Measurements from ENCODE around the gene NCOR1. TPM values are rescaled to one million over a fixed set of nuclear protein-coding genes. Genes with fewer than 3 reads are reported as not detected.
"Not testable (repeated sequence)": the region's sequence is repeated elsewhere in the genome, so short reads cannot be mapped to it uniquely, and the experiment has no call there.

NCOR1 gene
- total RNA-seq, 1 experiment from 2014 or later, result 95.2 TPM

- not testable (repeated sequence) for H3K9ac ChIP-seq (ENCODE audit: low read length); H3K36me3 ChIP-seq (ENCODE audit: insufficient read depth, low read length); H3K9me2 ChIP-seq (replicated peaks; ENCODE audit: insufficient read depth, low read length); H4K20me1 ChIP-seq (ENCODE audit: insufficient read depth, low read depth, low read length); H3K4me2 ChIP-seq (ENCODE audit: low read depth, low read length, poor library complexity, severe bottlenecking); H3K27me3 ChIP-seq (ENCODE audit: low read length); H3K27ac ChIP-seq (ENCODE audit: low read length); H3K4me3 ChIP-seq (ENCODE audit: low read length); H3K4me1 ChIP-seq (ENCODE audit: low read length); DNase-seq; H2AFZ ChIP-seq (ENCODE audit: low read length); H3K9me3 ChIP-seq (ENCODE audit: low read length)
- H3K79me2 ChIP-seq (ENCODE audit: low read length), result peaks cover 64% of the 10 kb centered on the region
Measured at GRCh38 chr17:16229912-16230561, 14.7 kb upstream of the NCOR1 start.

- Histone ChIP-seq H3K79me2 (ENCODE audit: low read length) (peaks cover 87% of the 10 kb centered on the region), H3K36me3 (ENCODE audit: insufficient read depth, low read length) (0 out of 2 replicates have a peak, but pooled peaks cover 4% of the 10 kb centered on the region), H4K20me1 (ENCODE audit: insufficient read depth, low read depth, low read length) (no peaks in the 10 kb centered on the region), H3K9ac (ENCODE audit: low read length) (no peak overlapping the region), H3K9me3 (ENCODE audit: low read length) (no peaks in the 10 kb centered on the region), H3K9me2 (replicated peaks; ENCODE audit: insufficient read depth, low read length) (no peaks in the 10 kb centered on the region), H3K27me3 (ENCODE audit: low read length) (no peaks in the 10 kb centered on the region), H2AFZ (ENCODE audit: low read length) (no peak overlapping the region), H3K27ac (ENCODE audit: low read length) (peak overlapping the region; percentile 32; the same call in 1 of the 2 replicates), H3K4me1 (ENCODE audit: low read length) (peaks cover 23% of the 10 kb centered on the region), H3K4me2 (ENCODE audit: low read depth, low read length, poor library complexity, severe bottlenecking) (peak overlapping the region; percentile 19), H3K4me3 (ENCODE audit: low read length) (no peak overlapping the region)
- no peak for DNase-seq
Measured at GRCh38 chr17:16222406-16222805, 7.1 kb upstream of the NCOR1 start.

- H3K9ac ChIP-seq (ENCODE audit: low read length), result peak within 1 kb of the TSS; percentile 97
- H3K4me1 ChIP-seq (ENCODE audit: low read length), result peaks cover 45% of the 10 kb centered on the region
- 0 out of 2 replicates have a peak, but pooled peaks cover 4% of the 10 kb centered on the region for H3K36me3 ChIP-seq (ENCODE audit: insufficient read depth, low read length)
- H3K4me3 ChIP-seq (ENCODE audit: low read length), result peak within 1 kb of the TSS; percentile 89
- no peaks in the 10 kb centered on the region for H3K27me3 ChIP-seq (ENCODE audit: low read length)
- H3K9me3 ChIP-seq (ENCODE audit: low read length), result no peaks in the 10 kb centered on the region
- H2AFZ ChIP-seq (ENCODE audit: low read length), result peak within 1 kb of the TSS; percentile 91
- H3K4me2 ChIP-seq (ENCODE audit: low read depth, low read length, poor library complexity, severe bottlenecking), result peak within 1 kb of the TSS; percentile 94
- peak within 1 kb of the TSS; percentile 90 for H3K27ac ChIP-seq (ENCODE audit: low read length)
- H3K9me2 ChIP-seq (replicated peaks; ENCODE audit: insufficient read depth, low read length), result no peaks in the 10 kb centered on the region
- H3K79me2 ChIP-seq (ENCODE audit: low read length), result peaks cover 91% of the 10 kb centered on the region
- peak; percentile 96 for DNase-seq
- peaks cover 11% of the 10 kb centered on the region; the same call in 1 of the 2 replicates for H4K20me1 ChIP-seq (ENCODE audit: insufficient read depth, low read depth, low read length)
Measured at GRCh38 chr17:16217002-16217635, 1.8 kb upstream of the NCOR1 start, which contains the start of gene PIGL. TSS of gene PIGL (plus strand) at chr17:16217210. CDS start at chr17:16217227, 17 bp downstream.

- not testable (repeated sequence) for DNase-seq; H3K9me2 ChIP-seq (replicated peaks; ENCODE audit: insufficient read depth, low read length); H3K36me3 ChIP-seq (ENCODE audit: insufficient read depth, low read length); H3K27me3 ChIP-seq (ENCODE audit: low read length); H3K9me3 ChIP-seq (ENCODE audit: low read length)
- peak overlapping the region; percentile 90 for H3K27ac ChIP-seq (ENCODE audit: low read length)
- peaks cover 92% of the 10 kb centered on the region for H3K79me2 ChIP-seq (ENCODE audit: low read length)
- H2AFZ ChIP-seq (ENCODE audit: low read length), result peak overlapping the region; percentile 91
- peaks cover 38% of the 10 kb centered on the region for H3K4me1 ChIP-seq (ENCODE audit: low read length)
- H3K4me2 ChIP-seq (ENCODE audit: low read depth, low read length, poor library complexity, severe bottlenecking), result peak overlapping the region; percentile 94
- H3K4me3 ChIP-seq (ENCODE audit: low read length), result peak overlapping the region; percentile 89
- peaks cover 11% of the 10 kb centered on the region; the same call in 1 of the 2 replicates for H4K20me1 ChIP-seq (ENCODE audit: insufficient read depth, low read depth, low read length)
- peak overlapping the region; percentile 97 for H3K9ac ChIP-seq (ENCODE audit: low read length)
Measured at GRCh38 chr17:16216341-16217001, 1.1 kb upstream of the NCOR1 start.

DNA sequence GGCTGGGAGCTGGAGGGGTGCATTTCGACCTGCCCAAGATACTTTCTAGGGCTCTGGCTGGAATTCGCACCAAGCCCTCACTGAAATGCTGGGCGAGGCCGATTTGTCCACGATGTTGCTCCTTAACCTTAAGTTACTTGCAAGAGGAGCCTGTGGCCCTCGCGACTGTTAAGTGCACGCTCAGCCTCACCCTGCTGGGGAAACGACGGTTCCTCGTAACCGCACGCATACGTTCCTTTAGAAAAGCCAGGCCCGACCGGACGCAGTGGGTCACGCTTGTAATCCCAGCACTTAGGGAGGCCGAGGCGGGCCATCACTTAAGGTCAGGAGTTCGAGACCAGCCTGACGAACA is 607 bp upstream of the NCOR1 start:
- DNase-seq, result peak; percentile 86
- peak overlapping the region; percentile 90 for H3K27ac ChIP-seq (ENCODE audit: low read length)
- no peaks in the 10 kb centered on the region for H3K27me3 ChIP-seq (ENCODE audit: low read length)
- H3K36me3 ChIP-seq (ENCODE audit: insufficient read depth, low read length), result 0 out of 2 replicates have a peak, but pooled peaks cover 4% of the 10 kb centered on the region
- peaks cover 35% of the 10 kb centered on the region for H3K4me1 ChIP-seq (ENCODE audit: low read length)
- no peaks in the 10 kb centered on the region for H3K9me2 ChIP-seq (replicated peaks; ENCODE audit: insufficient read depth, low read length)
- H3K4me3 ChIP-seq (ENCODE audit: low read length), result peak overlapping the region; percentile 89
- peak overlapping the region; percentile 81; the same call in 1 of the 2 replicates for H2AFZ ChIP-seq (ENCODE audit: low read length)
- H3K9me3 ChIP-seq (ENCODE audit: low read length), result no peaks in the 10 kb centered on the region
- H3K4me2 ChIP-seq (ENCODE audit: low read depth, low read length, poor library complexity, severe bottlenecking), result peak overlapping the region; percentile 94
- peak overlapping the region; percentile 97 for H3K9ac ChIP-seq (ENCODE audit: low read length)
- H3K79me2 ChIP-seq (ENCODE audit: low read length), result peaks cover 94% of the 10 kb centered on the region
- peaks cover 11% of the 10 kb centered on the region; the same call in 1 of the 2 replicates for H4K20me1 ChIP-seq (ENCODE audit: insufficient read depth, low read depth, low read length)

DNA sequence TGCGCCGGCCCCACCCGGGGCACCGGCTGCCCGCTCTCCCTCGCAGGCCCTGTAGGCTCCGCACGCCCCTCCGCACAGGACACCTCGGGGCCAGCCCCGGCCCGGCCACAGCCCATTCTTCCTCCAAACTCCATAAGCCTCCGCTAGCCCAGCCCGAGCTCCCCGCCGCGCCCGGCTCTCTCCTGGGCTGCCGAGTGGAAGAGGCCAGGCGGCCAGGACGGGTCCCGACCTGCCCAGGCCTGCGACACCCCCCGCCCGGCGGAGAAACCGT is 397 bp downstream of the NCOR1 start:
- Histone ChIP-seq H3K4me3 (ENCODE audit: low read length) (peak overlapping the region; percentile 89), H3K27ac (ENCODE audit: low read length) (peak overlapping the region; percentile 90), H3K9me2 (replicated peaks; ENCODE audit: insufficient read depth, low read length) (no peaks in the 10 kb centered on the region), H4K20me1 (ENCODE audit: insufficient read depth, low read depth, low read length) (peaks cover 14% of the 10 kb centered on the region), H3K79me2 (ENCODE audit: low read length) (peaks cover 96% of the 10 kb centered on the region), H3K27me3 (ENCODE audit: low read length) (no peaks in the 10 kb centered on the region), H3K36me3 (ENCODE audit: insufficient read depth, low read length) (0 out of 2 replicates have a peak, but pooled peaks cover 4% of the 10 kb centered on the region), H3K9me3 (ENCODE audit: low read length) (no peaks in the 10 kb centered on the region), H3K9ac (ENCODE audit: low read length) (peak overlapping the region; percentile 97), H3K4me1 (ENCODE audit: low read length) (peaks cover 35% of the 10 kb centered on the region), H2AFZ (ENCODE audit: low read length) (peak overlapping the region; percentile 82; the same call in 1 of the 2 replicates), H3K4me2 (ENCODE audit: low read depth, low read length, poor library complexity, severe bottlenecking) (peak overlapping the region; percentile 94)
- no peak for DNase-seq

GRCh38 chr17:16214190-16215001 is 938 bp downstream of the NCOR1 start:
- H3K27ac ChIP-seq (ENCODE audit: low read length), result peak overlapping the region; percentile 90
- peak overlapping the region; percentile 82; the same call in 1 of the 2 replicates for H2AFZ ChIP-seq (ENCODE audit: low read length)
- peaks cover 35% of the 10 kb centered on the region for H3K4me1 ChIP-seq (ENCODE audit: low read length)
- H3K9ac ChIP-seq (ENCODE audit: low read length), result peak overlapping the region; percentile 97
- peaks cover 14% of the 10 kb centered on the region for H4K20me1 ChIP-seq (ENCODE audit: insufficient read depth, low read depth, low read length)
- DNase-seq, result peak; percentile 71
- peak overlapping the region; percentile 89 for H3K4me3 ChIP-seq (ENCODE audit: low read length)
- peaks cover 96% of the 10 kb centered on the region for H3K79me2 ChIP-seq (ENCODE audit: low read length)
- 0 out of 2 replicates have a peak, but pooled peaks cover 3% of the 10 kb centered on the region for H3K36me3 ChIP-seq (ENCODE audit: insufficient read depth, low read length)
- H3K9me2 ChIP-seq (replicated peaks; ENCODE audit: insufficient read depth, low read length), result no peaks in the 10 kb centered on the region
- H3K9me3 ChIP-seq (ENCODE audit: low read length), result no peaks in the 10 kb centered on the region
- H3K4me2 ChIP-seq (ENCODE audit: low read depth, low read length, poor library complexity, severe bottlenecking), result peak overlapping the region; percentile 94
- no peaks in the 10 kb centered on the region for H3K27me3 ChIP-seq (ENCODE audit: low read length)
